HG03558 (cell line): ENCODE data around the gene CD300E.

Experiments used
- ATAC-seq: cut with Tn5 transposase; IDR thresholded peaks from one replicate; pipeline ENCODE4 v1.9.1; 2021; ENCODE audit warnings: moderate number of reproducible peaks; ENCODE audit not compliant: unreplicated experiment; ENCODE audit errors: extremely low read depth

Gene CD300E, protein sequence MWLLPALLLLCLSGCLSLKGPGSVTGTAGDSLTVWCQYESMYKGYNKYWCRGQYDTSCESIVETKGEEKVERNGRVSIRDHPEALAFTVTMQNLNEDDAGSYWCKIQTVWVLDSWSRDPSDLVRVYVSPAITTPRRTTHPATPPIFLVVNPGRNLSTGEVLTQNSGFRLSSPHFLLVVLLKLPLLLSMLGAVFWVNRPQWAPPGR

DNA sequence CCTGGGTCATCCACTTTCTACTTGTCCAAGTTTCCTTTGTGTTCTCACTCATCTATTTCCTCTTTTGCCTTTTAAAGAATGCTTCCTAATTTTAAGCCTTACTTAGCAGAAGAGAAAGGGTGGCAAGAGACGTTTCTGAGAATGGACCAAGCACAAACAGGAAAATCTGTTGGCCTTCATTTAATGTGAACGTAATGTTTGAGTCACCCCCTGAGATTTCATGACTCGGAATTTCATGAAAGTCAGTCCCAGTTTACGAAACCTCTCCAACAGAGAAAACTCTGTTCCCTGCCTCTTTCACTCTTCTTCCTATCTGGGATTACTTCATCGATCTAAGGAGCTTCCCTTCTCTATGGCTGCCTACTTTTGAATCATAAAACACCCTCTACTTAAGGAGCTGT lies at the start of gene CD300E:
CD300E (minus strand) TSS at position 46 of the 401 bp plus-strand sequence. CDS start 117 bp downstream, outside the sequence.
- ATAC-seq = no peak

DNA sequence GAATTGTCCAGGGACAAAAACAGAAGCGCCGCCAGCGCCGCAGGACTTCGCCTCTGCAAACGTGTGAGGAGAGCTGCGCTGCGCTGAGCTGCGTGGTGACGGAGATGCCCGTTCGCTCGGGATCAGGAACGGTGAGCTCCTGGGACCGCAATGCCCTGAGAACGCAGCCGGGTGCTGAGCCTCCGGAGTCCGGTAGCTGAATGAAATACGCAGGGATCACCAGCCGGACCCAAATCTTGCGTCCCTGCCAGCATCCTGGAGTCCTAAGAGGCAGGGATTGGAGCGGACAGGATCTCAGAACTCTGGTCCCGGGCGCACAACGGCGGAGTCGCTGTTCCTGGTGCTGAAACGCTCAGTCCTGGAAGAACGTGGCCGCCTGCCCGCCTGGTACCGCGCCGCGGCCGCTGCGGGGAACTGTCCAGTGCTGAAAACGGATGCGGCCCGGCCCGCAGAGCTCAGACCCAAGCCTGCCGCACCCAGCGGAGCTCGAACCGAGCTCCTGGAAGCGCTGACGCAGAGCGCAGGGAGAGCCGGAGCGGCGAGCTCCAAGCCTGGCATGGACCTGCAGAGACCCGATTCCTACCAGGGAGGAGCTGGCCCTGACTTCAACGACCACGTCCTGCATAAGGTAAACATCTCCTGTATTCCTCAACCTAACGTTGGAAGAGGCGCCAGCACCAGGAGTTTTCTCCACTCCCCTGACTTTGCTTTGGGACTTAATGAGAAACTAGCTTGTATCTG lies 47.7 kb upstream of the CD300E start:
- no peak for ATAC-seq

DNA sequence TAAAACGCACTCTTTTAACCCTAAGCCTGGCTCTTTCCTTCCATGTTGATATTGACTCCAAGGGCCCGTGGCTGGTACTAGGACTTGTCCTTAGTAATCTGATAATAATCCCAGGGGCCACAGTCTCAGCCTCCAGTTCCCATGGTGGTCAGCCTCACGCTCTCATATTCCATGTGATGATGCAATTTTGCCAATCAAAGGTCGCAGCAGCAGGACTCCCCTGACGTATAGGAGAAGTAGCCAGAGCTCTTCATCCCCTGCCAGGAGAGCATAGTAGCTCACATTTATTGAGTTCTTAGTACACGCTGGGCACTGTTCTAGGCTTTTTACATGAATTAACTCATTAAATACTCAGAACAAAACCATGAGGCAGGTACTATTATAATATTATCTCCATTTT lies 46.8 kb upstream of the CD300E start:
- no peak for ATAC-seq

DNA sequence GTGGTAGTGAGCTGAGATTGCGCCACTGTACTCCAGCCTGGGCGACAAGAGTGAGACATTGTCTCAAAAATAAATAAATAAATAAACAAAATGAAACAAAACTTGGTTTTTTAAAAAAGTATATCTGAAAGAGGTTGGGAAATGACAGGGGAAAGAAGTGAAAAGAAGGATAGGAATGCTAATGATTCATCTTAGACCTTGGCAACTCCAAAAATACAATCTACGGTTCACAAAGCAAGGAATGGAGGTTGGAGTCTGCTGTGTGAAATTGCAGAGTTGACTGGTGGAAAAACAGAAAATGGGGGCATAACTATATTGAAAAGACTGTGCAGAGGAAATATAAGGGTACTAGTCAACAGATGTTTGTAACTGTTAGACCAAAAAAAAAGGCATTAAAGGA lies 40.0 kb upstream of the CD300E start:
- ATAC-seq = no peak

DNA sequence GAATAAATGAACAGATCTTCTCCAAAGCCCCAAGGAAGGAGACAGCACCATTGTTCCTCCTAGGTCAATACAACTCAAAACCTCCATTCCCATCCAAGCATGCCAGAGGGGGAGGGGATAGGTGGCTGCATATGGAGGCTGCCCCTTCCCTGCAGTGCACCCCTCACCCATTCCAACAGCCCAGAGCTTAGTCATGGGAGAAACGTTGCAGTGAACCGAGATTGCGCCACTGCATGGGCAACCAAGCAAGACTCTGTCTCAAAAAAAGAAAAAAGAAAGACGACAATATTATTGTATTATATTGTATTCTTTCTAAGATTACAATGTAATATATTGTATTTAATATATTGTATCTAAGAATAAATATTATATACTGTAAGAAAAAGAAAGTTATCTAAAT lies 36.4 kb upstream of the CD300E start:
- no peak for ATAC-seq

DNA sequence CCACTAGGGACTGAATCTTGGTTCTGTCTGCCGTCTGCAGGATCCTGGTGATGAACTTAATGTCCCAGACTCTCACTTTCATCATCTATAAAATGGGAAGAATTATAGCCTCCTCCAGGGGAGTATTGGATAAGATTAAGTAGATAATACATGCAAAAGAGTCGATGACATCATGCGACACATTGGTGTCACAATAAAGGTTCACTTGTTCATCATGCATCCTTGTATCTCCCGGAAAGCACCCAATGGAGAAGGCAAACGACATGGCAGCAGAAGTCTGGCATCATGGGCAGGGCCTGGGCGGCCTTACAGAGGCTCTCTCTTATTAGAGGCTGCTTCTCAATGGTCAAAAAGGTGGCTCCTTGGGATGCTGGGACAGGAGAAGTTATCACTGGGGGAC lies 35.1 kb upstream of the CD300E start:
- ATAC-seq = no peak

DNA sequence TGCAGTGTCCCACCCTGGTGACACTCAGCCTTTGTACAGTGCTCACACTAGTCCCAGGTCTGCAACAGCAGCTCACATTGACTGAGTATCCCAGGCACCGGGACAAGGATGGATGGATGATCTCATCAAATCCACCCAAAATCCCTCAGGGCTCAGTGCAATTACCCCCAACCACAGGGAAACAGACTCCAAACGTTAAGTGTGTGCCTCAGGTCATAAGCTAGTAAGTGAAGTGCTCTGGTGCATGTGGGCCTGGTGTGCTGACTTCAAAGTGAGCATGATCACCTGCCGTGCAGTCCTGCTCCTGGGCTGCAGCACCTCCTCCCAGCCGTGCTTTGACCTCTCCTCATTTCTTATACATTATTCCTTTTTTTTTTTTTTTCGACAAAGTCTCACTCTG lies 31.2 kb upstream of the CD300E start:
- no peak for ATAC-seq

DNA sequence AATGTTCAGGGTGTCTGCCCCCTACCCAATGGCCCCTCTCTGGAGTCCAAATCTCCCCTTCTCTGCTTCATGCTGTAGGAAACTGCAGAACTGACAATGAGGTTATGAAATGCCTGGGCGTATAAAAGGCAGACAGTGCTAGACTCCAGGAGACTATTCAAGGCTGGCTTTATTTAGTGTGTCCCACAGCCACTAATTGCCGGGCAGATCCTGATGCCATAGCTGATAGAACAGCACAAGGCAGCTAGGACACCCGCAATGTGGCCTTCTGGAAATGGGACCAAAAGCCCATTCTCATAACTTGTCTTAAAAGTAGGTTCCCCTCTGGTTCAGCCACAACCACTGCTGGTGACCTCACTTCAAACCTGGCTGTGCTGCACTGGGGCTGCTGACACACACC lies 28.5 kb upstream of the CD300E start:
- ATAC-seq = no peak

DNA sequence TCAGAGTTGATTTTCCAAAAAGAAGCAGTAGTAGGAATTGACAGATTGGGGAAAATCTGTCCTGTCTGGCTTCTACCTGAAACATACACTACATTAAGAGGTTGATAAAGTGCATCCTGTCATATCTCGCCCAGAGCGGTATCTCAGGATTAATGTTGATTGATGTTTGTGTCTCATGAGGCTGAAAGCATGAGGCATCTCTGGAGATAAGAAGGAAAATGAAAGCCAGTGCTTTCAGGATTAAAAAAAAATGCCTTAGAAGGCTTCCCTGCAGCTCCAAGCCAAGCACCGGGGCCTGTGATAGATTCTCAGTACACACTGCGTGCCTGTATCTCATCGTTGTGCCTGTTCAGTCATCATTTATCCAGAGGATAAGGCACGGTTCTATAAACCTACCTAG lies 26.4 kb upstream of the CD300E start:
- ATAC-seq = no peak

DNA sequence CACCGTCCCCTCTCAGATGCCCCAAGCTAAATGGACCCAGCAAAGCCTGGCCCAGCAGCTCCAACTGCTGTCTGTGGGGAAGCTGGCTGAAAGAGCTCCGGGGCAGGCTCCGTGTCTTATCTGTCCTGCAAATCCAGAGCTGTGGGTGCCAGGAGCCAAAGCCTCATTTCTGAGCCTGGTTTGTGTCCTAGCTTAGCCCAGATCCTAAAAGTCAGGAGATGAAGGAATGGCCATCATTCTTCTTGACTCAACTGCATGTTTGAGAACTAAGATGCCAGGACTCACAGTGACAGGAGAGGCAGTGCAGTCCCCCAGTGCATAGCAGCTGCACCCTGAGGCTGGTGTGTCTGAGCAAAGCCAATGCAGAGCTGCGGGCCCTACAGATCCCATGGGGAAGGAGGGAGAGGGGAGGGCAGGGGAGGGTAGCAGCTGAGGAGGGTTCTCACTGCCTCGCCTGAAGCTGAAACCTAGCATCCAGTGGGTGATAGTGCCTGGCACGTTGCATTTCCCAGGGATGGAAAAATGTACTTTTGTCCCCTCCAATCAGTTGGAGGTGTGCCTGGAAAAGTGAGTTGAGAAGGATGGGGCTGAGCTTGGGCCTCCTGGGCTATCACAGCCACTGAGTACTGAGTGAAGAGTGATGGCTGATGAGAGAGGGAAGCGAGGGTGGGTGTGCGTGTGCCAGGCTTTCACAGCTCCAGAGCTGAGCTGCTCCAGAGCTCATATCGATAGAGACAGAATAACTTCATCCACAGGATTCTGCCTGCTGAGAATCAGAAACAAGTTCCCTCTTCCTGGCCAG lies 24.5 kb upstream of the CD300E start:
- no peak for ATAC-seq

DNA sequence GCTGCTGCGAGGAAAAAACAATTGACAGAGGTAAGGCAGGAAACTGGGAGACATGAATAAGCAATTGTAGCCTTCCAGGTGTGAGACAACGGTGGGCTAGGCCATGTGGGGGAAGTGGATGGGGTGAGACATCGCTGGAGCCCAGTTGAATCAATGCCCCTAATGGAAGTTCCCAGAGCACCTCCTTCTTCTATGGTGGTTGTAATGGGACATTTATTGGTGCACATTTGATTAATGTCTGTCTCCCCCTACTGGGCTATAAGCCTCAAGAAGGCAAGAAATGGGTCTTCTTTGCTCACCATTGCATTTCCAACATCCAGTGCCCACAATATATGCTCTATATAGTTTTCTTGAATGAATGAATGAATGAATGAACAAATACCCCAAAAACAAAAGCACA lies 22.7 kb upstream of the CD300E start:
- ATAC-seq = no peak

DNA sequence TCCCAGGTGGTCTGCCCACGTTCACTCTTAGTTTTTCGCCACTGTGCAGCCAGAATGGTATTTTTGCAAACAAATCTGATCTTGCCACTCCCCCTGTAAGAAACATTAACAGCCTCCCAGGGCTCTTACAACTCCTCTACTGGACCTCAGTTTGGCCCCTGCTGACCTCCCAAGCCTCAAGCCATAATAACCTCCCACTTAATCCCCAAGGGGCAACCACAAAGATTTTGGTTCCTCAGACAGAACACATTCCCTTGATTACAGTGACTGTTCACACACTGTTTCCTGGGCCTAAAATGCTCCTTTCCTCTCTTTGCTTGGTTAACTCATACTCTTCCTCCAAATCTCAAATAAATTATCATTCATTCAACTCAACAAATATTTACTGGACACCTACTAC lies 21.5 kb upstream of the CD300E start:
- no peak for ATAC-seq

DNA sequence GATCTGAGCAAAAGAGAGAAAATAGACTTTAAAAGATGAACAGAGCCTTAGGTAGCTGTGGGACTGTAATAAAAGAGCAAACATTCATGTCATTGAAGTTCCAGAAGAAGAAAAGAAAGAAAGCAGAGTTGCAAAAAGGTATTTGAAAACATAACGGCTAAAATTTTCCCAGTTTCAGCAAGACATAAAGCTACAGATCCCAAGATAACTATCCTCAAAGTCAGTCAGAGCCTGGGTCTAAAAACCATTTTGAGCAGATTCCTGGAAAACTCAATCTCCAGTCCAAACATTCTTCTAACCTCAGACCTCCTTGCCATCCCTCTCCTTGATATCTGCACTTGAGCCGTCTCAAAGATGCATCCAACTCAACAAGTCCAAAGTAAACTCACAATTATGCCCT lies 20.9 kb upstream of the CD300E start:
- ATAC-seq = no peak

DNA sequence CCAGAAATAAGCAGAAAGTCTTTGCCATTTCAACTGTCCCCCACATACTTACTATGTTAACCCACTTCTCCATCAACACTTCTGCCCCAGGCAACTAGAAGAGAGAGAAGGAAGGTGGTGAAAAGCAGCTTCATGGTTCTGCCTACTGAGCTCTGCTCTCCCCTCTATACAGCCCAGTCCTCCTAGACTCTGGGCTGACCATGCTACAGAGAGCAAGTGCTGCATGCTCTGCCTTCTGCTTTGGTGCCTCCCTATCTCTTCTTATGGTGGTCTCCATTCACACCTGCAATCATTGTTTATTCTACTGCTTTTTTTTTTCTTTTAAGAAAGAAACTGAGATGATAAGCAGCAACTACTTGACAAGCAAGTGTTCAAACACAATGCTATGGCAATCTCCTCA lies 20.3 kb upstream of the CD300E start:
- ATAC-seq = no peak

DNA sequence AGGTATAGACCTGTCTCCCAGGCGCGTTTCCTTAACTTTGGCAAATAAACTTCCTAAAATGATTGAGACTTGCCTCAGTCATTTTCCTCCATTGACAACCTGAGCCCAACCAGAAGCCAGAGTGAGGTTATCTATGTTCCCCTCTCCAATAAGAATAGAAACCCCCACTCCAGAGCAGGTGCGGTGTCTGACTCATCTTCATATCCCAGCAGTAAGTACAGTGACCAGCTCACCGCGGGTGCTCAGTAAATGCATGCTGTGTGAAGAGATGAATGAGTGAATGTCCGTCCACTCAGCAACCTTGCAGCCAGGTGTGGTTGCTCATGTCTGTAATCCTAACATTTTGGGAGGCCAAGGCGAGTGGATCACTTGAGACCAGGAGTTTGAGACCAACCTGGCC lies 19.5 kb upstream of the CD300E start:
- no peak for ATAC-seq

DNA sequence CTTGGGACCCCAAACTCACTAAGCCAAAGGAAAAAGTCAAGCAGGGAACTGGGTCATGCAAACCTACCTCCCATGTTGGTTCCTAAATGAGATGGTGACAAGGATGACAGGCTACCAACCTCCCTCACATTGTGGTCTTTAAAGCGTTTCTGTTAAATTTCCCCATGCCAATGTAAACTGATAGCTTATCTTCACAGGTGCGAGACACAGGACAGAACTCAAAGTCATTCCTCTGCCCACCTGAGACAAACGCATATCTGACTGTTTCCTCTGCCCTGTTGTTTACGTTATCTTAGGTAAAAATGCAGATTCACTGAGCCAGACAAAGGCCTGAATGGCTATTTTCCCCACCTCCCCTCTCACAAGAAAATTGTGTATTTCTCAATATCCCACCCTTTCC lies 19.0 kb upstream of the CD300E start:
- ATAC-seq = no peak

DNA sequence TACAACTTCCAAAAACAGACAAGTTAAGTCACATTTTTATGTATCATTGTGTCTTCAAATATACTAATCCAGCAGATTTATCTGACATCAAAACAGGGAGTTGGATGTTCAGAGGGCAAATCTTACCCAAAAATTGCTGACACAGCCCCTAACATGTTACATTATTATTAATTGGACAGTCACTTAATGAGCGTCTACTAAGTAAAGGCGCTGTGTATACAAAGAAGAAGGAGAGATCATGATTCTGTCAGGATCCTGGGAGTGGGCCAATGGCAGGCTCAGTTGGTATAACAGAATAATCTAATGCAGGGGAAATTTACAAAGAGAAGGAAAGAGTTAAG lies 18.4 kb upstream of the CD300E start:
- no peak for ATAC-seq

DNA sequence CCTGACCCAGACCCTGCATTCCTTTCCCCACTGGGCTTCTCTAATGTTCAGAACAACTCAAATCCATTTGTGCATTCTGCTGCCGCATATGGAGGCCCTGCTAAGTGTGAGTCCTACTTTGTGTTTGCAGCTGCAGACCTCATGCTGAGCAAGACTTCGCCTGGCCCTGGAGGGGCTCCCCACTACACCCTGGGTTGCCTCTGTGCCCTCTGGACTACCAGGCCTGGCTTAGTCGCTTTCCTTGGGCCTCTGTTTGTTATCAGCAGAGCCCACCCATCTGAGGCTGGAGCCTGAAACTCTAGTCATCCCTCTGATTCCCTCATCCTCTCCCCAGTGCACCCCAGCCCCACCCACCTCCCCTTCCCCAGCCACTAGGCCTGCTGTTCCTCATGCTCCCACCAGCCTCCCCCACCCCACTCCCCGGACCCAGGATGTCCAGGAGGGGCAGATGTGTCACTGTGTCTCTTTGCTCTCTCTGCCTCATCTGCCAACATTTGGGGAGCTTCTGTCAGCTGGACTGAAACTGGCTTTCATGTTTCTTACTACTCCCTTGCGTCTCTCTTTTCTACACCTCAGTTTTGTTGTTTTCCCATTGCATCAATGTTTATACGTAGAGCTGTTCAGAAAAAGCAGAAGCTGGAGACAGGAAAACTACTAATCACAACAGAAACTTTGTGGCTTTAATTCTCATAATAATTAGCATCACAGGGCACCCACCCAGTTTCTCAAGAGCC lies 17.9 kb upstream of the CD300E start:
- no peak for ATAC-seq

DNA sequence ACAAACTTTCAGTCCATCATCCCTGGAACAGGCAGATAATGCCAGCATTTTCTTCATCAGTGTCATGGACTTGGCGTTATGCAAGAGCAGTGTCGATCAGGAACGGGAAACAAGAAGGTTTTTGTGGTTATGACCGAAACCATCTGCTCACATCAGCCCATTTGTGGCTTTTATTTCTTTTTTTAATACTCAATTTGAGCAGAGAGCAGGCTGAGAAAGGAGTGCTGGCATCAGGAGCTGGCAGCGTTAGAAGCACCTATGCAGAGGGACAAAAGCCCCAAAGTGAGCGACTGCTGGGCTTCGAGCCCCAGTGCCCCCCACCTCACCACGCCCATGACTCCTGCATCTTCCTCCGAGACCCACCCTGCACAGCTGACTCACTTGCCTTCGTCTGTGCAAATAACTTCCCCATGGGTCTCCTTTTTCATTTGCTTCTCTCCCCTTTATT lies 16.2 kb upstream of the CD300E start:
- ATAC-seq = no peak

DNA sequence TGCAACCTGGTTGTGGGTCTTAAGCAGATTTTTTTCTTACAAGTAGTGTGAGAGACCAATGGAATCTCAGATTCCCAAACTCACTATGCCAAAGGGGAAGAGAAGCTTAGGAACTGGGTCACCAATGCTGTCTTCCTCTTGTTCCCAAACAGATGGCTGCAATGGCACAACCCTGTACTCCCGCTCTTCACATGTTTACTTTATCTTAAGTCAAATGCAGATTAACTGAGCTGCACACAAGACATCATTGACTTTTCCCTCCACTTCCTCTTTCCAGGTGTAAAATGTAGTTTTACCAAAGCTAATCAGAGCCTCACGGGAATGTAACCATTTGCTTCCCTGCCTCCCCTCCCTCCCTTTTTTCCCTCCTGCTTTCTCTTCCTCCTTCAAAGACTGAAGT lies 14.4 kb upstream of the CD300E start:
- no peak for ATAC-seq

DNA sequence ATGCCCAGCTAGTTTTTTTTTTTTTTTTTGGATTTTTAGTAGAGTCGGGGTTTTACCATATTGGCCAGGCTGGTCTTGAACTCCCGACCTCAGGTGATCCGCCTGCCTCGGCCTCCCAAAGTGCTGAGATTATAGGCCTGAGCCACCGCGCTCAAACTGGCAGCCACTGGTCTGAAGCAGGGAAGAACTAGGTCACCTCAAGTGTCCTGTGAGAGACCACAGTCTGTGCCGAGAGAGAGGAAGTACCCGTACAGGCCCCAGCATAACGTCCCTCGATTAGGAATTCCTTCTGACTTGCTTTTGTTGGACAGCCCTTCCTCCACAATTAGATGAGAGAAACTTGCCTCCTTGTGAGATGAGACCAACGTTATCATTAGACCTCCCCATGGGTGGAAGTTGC lies 13.7 kb upstream of the CD300E start:
- no peak for ATAC-seq
